HG02840 (cell line): ENCODE data around the gene RPRD1B.
"Not testable (repeated sequence)": the region's sequence is repeated elsewhere in the genome, so short reads cannot be mapped to it uniquely, and the experiment has no call there.

Experiments
- ATAC-seq: cut with Tn5 transposase; IDR thresholded peaks from one replicate; pipeline ENCODE4 v1.9.1; 2021; ENCODE audit warnings: mild to moderate bottlenecking, moderate library complexity, moderate number of reproducible peaks; ENCODE audit not compliant: unreplicated experiment, low FRiP score

Gene RPRD1B

GRCh38 chr20:38001173-38001875 lies 32.2 kb upstream of the RPRD1B start:
- ATAC-seq = no peak

- ATAC-seq = no peak
Observed at GRCh38 chr20:38001981-38002380, 31.6 kb upstream of the RPRD1B start.

GRCh38 chr20:38002422-38002821 lies 31.1 kb upstream of the RPRD1B start:
- no peak for ATAC-seq

GRCh38 chr20:38004416-38004815 lies 29.1 kb upstream of the RPRD1B start:
- ATAC-seq = no peak

- ATAC-seq = no peak
Observed at GRCh38 chr20:38005903-38006302, 27.6 kb upstream of the RPRD1B start.

GRCh38 chr20:38007526-38007925 lies 26.0 kb upstream of the RPRD1B start:
- ATAC-seq = no peak

- no peak for ATAC-seq
Observed at GRCh38 chr20:38008233-38008944, 25.2 kb upstream of the RPRD1B start.

GRCh38 chr20:38009416-38009815 lies 24.1 kb upstream of the RPRD1B start:
- ATAC-seq = not testable (repeated sequence)

GRCh38 chr20:38011696-38012095 lies 21.9 kb upstream of the RPRD1B start:
- no peak for ATAC-seq

- no peak for ATAC-seq
Observed at GRCh38 chr20:38012332-38012731, 21.2 kb upstream of the RPRD1B start.

GRCh38 chr20:38013887-38014286 lies 19.7 kb upstream of the RPRD1B start:
- ATAC-seq = no peak

- ATAC-seq = no peak
Observed at GRCh38 chr20:38017959-38018358, 15.6 kb upstream of the RPRD1B start.

- ATAC-seq = no peak
Observed at GRCh38 chr20:38018385-38018784, 15.2 kb upstream of the RPRD1B start.

- ATAC-seq = no peak
Observed at GRCh38 chr20:38021087-38021772, 12.3 kb upstream of the RPRD1B start.

- ATAC-seq = no peak
Observed at GRCh38 chr20:38023181-38024001, 10.2 kb upstream of the RPRD1B start.

GRCh38 chr20:38024496-38024895 lies 9.1 kb upstream of the RPRD1B start:
- no peak for ATAC-seq

GRCh38 chr20:38029453-38029852 lies 4.1 kb upstream of the RPRD1B start:
- ATAC-seq = no peak

GRCh38 chr20:38031957-38032356 lies 1.6 kb upstream of the RPRD1B start:
- ATAC-seq = no peak

GRCh38 chr20:38032585-38033329 lies 789 bp upstream of the RPRD1B start:
- no peak for ATAC-seq

GRCh38 chr20:38034108-38034649 lies 633 bp downstream of the RPRD1B start:
- peak; percentile 13 for ATAC-seq
